H1 (cell line): ENCODE data around the gene DIP2B.

Experiments
- BRCA1 ChIP-seq: IDR thresholded peaks from 2 replicates; pipeline ENCODE4 v1.6.1; 2012; ENCODE audit warnings: low read depth, low read length, improper control_type of control experiment
- CEBPB ChIP-seq: IDR thresholded peaks from 2 replicates; pipeline ENCODE4 v1.6.1; 2012; ENCODE audit warnings: low read depth, low read length
- CHD1 ChIP-seq: IDR thresholded peaks from 2 replicates; pipeline ENCODE4 v1.6.1; 2012; ENCODE audit warnings: low read depth, low read length, improper control_type of control experiment
- CHD2 ChIP-seq: IDR thresholded peaks from 2 replicates; pipeline ENCODE4 v1.6.1; 2012; ENCODE audit warnings: low read length, improper control_type of control experiment
- CTCF ChIP-seq, 3 experiments: IDR thresholded peaks; 1 replicate in 2 of 3; 2 replicates in 1 of 3; pipeline versions ENCODE4 v1.5.1 to v1.6.1; 2011; ENCODE audit warnings: low read length in 3 of 3, mild to moderate bottlenecking in 3 of 3, inconsistent platforms in 2 of 3, low read depth in 1 of 3, moderate library complexity in 1 of 3; ENCODE audit not compliant: insufficient read depth in 1 of 3; ENCODE audit errors: control extremely low read depth in 1 of 3
- EZH2 ChIP-seq: fragments of 200-600 bp; sonication (generic); IDR thresholded peaks from 2 replicates; pipeline ENCODE4 v1.7.1; 2012; ENCODE audit warnings: low read depth, mild to moderate bottlenecking, moderate library complexity, low read length, inconsistent platforms; ENCODE audit not compliant: severe bottlenecking
- HDAC2 ChIP-seq, 2 experiments: fragments of 300-600 bp in 1 of 2; sonication (generic) in 1 of 2; IDR thresholded peaks; 2 replicates each; pipeline ENCODE4 v1.6.1; 2011 to 2012; ENCODE audit warnings: low read depth in 2 of 2, low read length in 2 of 2, mild to moderate bottlenecking in 2 of 2, moderate library complexity in 2 of 2, borderline replicate concordance in 1 of 2, inconsistent platforms in 1 of 2
- JUND ChIP-seq: IDR thresholded peaks from 2 replicates; pipeline ENCODE4 v1.6.1; 2011; ENCODE audit warnings: mild to moderate bottlenecking, improper control_type of control experiment, low read length
- MAX ChIP-seq: IDR thresholded peaks from 2 replicates; pipeline ENCODE4 v1.6.1; 2012; ENCODE audit warnings: inconsistent platforms
- POLR2A ChIP-seq, 2 experiments: IDR thresholded peaks; 1 replicate in 1 of 2; 2 replicates in 1 of 2; pipeline ENCODE4 v1.6.1; 2011; ENCODE audit warnings: low read depth in 2 of 2, low read length in 2 of 2, mild to moderate bottlenecking in 2 of 2; ENCODE audit errors: control extremely low read depth in 1 of 2
- POLR2AphosphoS5 ChIP-seq: IDR thresholded peaks from 2 replicates; pipeline ENCODE4 v1.6.1; 2011; ENCODE audit warnings: low read depth, low read length
- SIN3A ChIP-seq, 2 experiments: IDR thresholded peaks in 1 of 2; conservative IDR thresholded peaks in 1 of 2; 2 replicates each; pipeline ENCODE4 v1.6.1; 2011 to 2012; ENCODE audit warnings: low read length in 2 of 2, improper control_type of control experiment in 1 of 2, low read depth in 1 of 2, mild to moderate bottlenecking in 1 of 2
- SIX5 ChIP-seq: IDR thresholded peaks from 2 replicates; pipeline ENCODE4 v1.6.1; 2011; ENCODE audit warnings: mild to moderate bottlenecking, low read depth, low read length
- YY1 ChIP-seq: IDR thresholded peaks from 2 replicates; pipeline ENCODE4 v1.6.1; 2011; ENCODE audit warnings: low read depth, mild to moderate bottlenecking, low read length

- TF ChIP-seq CTCF (IDR thresholded peaks at IDR 0.05; ENCODE audit: control extremely low read depth in 1 of 3, insufficient read depth in 1 of 3, low read depth in 1 of 3, low read length in 3 of 3) (no peak), POLR2A (IDR thresholded peaks at IDR 0.05; ENCODE audit: control extremely low read depth in 1 of 2, low read depth in 2 of 2, low read length in 2 of 2) (no peak), MAX (no peak), HDAC2 (IDR thresholded peaks at IDR 0.05; ENCODE audit: borderline replicate concordance in 1 of 2, low read depth in 2 of 2, low read length in 2 of 2) (no peak), CHD1 (no peak), EZH2 (no peak), CHD2 (no peak), SIX5 (no peak), SIN3A (conservative IDR thresholded peaks at IDR 0.05 in 1 of 2, IDR thresholded peaks at IDR 0.05 in 1 of 2; ENCODE audit: low read depth in 1 of 2, low read length in 2 of 2) (no peak), YY1 (no peak), JUND (no peak), CEBPB (no peak), POLR2AphosphoS5 (no peak), BRCA1 (no peak)
Observed at GRCh38 chr12:50634379-50634778, 129.6 kb downstream of the DIP2B start.
